Fibroblast of villous mesenchyme (primary cell): ENCODE results near the gene PMAIP1. TPM values are rescaled to one million over a fixed set of nuclear protein-coding genes. Genes with fewer than 3 reads are reported as not detected.

ENCODE experiments used
- DNase-seq: peaks from one replicate; pipeline ENCODE4 v3.0.0-alpha.2; 2010; ENCODE audit warnings: low read depth
- H3K4me3 ChIP-seq: 2 replicates; pipeline ENCODE4 v1.5.1; 2011; ENCODE audit warnings: low read depth, mild to moderate bottlenecking, low read length
- CTCF ChIP-seq: IDR thresholded peaks from 2 replicates; pipeline ENCODE4 v1.5.1; 2012; ENCODE audit warnings: low read depth, mild to moderate bottlenecking, low read length; ENCODE audit not compliant: insufficient read depth
- total RNA-seq: library from RNA; depleted of rRNA; stranded (reverse); fragments of >200 nt; gene quantifications from 2 replicates; pipeline ENCODE4 v1.2.3, GENCODE V29; 2012

PMAIP1 gene
- total RNA-seq, 1 donor = 25.5 TPM

DNA sequence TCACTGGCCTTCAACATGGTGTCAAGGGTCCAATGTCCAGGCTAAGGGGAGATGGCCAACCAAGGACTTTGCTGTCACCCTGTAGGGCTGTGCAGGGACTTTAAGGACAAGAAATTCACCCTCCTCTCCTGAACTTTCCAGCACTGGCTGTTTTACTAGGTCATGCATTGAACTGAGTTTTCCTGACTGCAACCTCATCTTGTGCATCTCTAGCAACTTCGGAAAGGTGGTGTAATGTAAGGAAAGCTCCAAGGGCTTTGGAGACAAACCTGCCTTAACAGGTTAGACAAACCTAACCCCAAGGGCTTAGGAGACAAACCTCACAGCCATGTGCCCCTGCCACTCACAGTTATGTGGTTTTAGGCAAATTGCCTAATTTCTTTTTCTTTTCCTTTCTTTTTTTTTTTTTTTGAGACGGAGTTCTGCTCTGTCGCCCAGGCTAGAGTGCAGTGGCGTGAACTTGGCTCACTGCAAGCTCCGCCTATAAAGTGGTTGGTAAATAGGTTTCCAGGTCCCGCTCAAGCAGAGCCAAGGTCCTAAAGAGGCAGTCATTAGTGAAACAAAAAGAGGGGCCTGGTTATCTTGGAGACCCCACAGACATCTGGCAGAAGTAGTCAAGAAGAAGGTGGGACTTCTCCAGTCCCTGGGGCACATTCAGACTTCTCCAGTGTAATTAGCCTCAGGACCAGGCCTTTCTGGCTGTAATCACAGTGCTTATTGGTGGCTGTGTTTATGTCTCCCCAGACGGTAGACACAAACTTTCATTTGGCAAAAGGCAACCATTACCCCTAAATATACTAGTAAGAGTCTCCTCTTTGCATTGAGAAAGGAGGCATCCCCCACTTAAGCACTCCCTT lies 37.6 kb upstream of the PMAIP1 start:
- DNase-seq = no peak
- TF ChIP-seq CTCF = no peak
- no peak overlapping the region for H3K4me3 ChIP-seq

- no peak for TF ChIP-seq CTCF
Observed at GRCh38 chr18:59865241-59865986, 34.4 kb upstream of the PMAIP1 start.

DNA sequence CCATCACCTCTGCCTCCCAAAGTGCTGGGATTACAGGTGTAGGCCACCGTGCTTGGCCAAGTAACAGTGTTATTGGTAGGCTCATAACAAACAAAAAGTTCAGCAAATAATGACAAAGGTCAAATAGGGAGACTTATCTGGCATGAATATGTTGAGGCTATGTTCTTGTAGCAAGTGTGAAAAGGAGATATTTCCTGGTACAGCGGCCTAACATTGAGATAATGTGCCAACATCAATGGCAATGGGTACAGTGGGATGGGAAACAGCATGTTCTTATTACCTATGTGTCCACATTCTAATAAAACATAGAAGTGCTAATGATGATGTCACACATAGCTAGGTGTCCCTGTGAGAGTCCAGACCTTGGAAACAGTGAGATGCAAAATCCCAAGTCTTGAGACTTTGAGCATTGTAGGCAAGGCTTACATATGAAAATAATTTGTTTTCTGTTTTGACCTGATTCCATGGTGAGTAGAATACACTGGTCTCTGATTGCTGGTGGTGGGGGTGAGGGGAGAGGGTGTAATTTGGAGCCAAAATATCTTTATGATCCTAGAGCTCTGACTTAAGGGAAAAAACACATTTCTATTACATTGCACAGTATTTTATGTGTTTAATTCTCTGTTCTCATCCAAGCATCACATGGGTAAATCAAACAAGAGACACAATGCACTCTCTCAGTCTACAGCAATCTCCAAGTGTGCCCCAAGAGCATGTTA lies 33.1 kb upstream of the PMAIP1 start:
- H3K4me3 ChIP-seq = no peak overlapping the region
- DNase-seq = no peak
- no peak for TF ChIP-seq CTCF

More at GRCh38 chr18:59865241-59865986, 34.4 kb upstream of the PMAIP1 start:
- peak; percentile 12 for DNase-seq
- H3K4me3 ChIP-seq = no peak overlapping the region

- no peak for TF ChIP-seq CTCF
- H3K4me3 ChIP-seq = no peak overlapping the region
- DNase-seq = peak; percentile 45
Observed at GRCh38 chr18:59867337-59868104, 32.3 kb upstream of the PMAIP1 start.

DNA sequence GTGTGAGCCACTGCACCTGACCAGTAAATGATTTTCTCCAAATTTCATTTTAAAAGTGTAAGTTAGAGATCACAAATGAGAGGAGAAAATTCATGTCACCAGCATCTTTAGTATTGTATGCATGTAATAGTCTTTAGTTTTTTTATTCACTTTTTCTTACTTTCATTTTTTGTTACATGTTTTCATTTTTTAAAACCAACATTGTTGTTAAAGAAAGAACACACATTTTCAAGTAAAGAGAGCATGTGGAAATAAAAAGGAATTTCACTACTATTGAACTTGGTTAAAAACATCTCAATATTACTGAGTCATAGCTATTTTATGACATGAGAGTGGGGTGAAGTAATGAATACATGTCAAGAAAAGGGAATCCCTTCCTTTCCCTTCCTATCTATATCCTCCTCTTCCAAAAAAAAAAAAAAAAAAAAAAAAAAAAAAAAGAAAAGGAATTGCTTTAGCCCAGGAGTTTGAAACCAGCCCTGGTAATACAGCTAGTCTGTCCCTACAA lies 29.1 kb upstream of the PMAIP1 start:
- peak; percentile 71 for DNase-seq
- no peak overlapping the region for H3K4me3 ChIP-seq
- TF ChIP-seq CTCF = no peak
